HepG2 (cell line): Measurements from ENCODE around the gene SECTM1. TPM values are rescaled to one million over a fixed set of nuclear protein-coding genes. Genes with fewer than 3 reads are reported as not detected.

Experiments
- ARNT2 ChIP-seq: sonication (generic); formaldehyde crosslinking; IDR thresholded peaks from 2 replicates; pipeline ENCODE4 v1.8.0; 2022; ENCODE audit warnings: mild to moderate bottlenecking, low read depth, missing genetic modification reagents, moderate library complexity
- HNRNPUL1 ChIP-seq: fragments of 200-400 bp; formaldehyde crosslinking; IDR thresholded peaks from 2 replicates; pipeline ENCODE4 v1.6.1; 2017; ENCODE audit warnings: low read depth, mild to moderate bottlenecking, low read length, moderate library complexity
- POGZ ChIP-seq: sonication (generic); formaldehyde crosslinking; IDR thresholded peaks from 2 replicates; pipeline ENCODE4 v1.4.0; 2020; ENCODE audit warnings: mild to moderate bottlenecking, missing genetic modification reagents
- PRPF4 ChIP-seq: fragments of 200-400 bp; formaldehyde crosslinking; IDR thresholded peaks from 2 replicates; pipeline ENCODE4 v1.6.1; 2016; ENCODE audit warnings: low read length, low read depth; ENCODE audit not compliant: poor library complexity, severe bottlenecking
- SRSF4 ChIP-seq: fragments of 200-400 bp; formaldehyde crosslinking; IDR thresholded peaks from one replicate; pipeline ENCODE4 v1.6.1; 2018; ENCODE audit warnings: mild to moderate bottlenecking, low read depth, low read length, moderate library complexity; ENCODE audit not compliant: poor library complexity, severe bottlenecking
- ZBTB38 ChIP-seq: sonication (generic); formaldehyde crosslinking; IDR thresholded peaks from 2 replicates; pipeline ENCODE4 v1.5.1; 2020; ENCODE audit warnings: mild to moderate bottlenecking, missing genetic modification reagents
- ZBTB7A ChIP-seq: sonication (generic); formaldehyde crosslinking; IDR thresholded peaks from 2 replicates; pipeline ENCODE4 v1.8.0; 2022; ENCODE audit warnings: mild to moderate bottlenecking, missing genetic modification reagents
- ZNF556 ChIP-seq: sonication (generic); formaldehyde crosslinking; IDR thresholded peaks from 2 replicates; pipeline ENCODE4 v1.4.0; 2020; ENCODE audit warnings: mild to moderate bottlenecking, missing genetic modification reagents, borderline replicate concordance
- ZNF616 ChIP-seq: sonication (generic); formaldehyde crosslinking; IDR thresholded peaks from 2 replicates; pipeline ENCODE4 v1.5.0; 2020; ENCODE audit warnings: low read depth, mild to moderate bottlenecking, missing genetic modification reagents
- ZSCAN29 ChIP-seq: sonication (generic); formaldehyde crosslinking; conservative IDR thresholded peaks from 2 replicates; pipeline ENCODE4 v1.4.0; 2020; ENCODE audit warnings: mild to moderate bottlenecking, missing genetic modification reagents
- polyA plus RNA-seq, 8 experiments: library from polyadenylated mRNA; depleted of rRNA in 3 of 8; stranded (reverse) in 7 of 8; unstranded in 1 of 8; fragments of >200 nt; fragmentation: Illumina TruSeq in 4 of 8; extraction: Trizol in 4 of 8; gene quantifications; 2 replicates each; pipeline versions ENCODE4 v1.2.1 to v1.2.3, GENCODE V29; 2011 to 2016; ENCODE audit warnings: low read depth in 4 of 8, missing spikeins in 1 of 8, mixed read lengths in 1 of 8; ENCODE audit not compliant: insufficient read depth in 1 of 8
- total RNA-seq, 5 experiments: library from RNA; depleted of rRNA; stranded (reverse); fragments of >200 nt; fragmentation: Illumina TruSeq; extraction: Trizol; gene quantifications; 2 replicates each; pipeline ENCODE4 v1.2.3, GENCODE V29; 2016; ENCODE audit warnings: low read depth in 1 of 5
- TF ChIP-seq, protein P1 (sequence below): sonication (generic); formaldehyde crosslinking; IDR thresholded peaks from 2 replicates; pipeline ENCODE4 v1.5.0; 2020; ENCODE audit warnings: mild to moderate bottlenecking, missing genetic modification reagents
- TF ChIP-seq, protein P2 (sequence below): sonication (generic); formaldehyde crosslinking; IDR thresholded peaks from 2 replicates; pipeline ENCODE4 v1.4.0; 2020; ENCODE audit warnings: missing genetic modification reagents, mild to moderate bottlenecking, borderline replicate concordance
- TF ChIP-seq, protein P3 (sequence below): sonication (generic); formaldehyde crosslinking; IDR thresholded peaks from 2 replicates; pipeline ENCODE4 v1.5.0; 2020; ENCODE audit warnings: mild to moderate bottlenecking, low read depth, missing genetic modification reagents, borderline replicate concordance

SECTM1 gene
- total and polyA plus RNA-seq, 2 of the 13 experiments (the other 11 are each of a cell fraction or from before 2014, with no cell fraction given) = 3.5 to 5.3 TPM

DNA sequence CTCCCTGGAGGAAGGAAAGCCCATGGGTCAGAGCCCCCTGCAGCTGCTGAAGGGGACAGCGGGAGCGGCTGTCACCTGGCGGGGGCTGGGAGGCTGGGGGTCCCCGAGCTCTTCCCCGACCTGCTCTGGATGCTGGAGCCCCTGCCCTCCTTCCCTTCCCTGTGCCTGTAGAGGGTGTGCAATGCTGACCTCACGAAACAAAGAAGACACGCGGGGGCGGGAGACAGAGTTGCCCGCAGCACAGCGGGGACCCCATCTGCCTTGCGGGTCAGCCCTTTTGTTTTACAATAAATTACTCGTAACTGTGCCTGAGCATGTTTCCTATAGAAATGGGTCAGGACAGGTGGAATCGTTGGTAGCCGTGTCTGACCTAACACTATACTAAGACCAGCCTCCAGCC is 6.3 kb downstream of the SECTM1 start (continued):
- TF ChIP-seq, protein P1, sequence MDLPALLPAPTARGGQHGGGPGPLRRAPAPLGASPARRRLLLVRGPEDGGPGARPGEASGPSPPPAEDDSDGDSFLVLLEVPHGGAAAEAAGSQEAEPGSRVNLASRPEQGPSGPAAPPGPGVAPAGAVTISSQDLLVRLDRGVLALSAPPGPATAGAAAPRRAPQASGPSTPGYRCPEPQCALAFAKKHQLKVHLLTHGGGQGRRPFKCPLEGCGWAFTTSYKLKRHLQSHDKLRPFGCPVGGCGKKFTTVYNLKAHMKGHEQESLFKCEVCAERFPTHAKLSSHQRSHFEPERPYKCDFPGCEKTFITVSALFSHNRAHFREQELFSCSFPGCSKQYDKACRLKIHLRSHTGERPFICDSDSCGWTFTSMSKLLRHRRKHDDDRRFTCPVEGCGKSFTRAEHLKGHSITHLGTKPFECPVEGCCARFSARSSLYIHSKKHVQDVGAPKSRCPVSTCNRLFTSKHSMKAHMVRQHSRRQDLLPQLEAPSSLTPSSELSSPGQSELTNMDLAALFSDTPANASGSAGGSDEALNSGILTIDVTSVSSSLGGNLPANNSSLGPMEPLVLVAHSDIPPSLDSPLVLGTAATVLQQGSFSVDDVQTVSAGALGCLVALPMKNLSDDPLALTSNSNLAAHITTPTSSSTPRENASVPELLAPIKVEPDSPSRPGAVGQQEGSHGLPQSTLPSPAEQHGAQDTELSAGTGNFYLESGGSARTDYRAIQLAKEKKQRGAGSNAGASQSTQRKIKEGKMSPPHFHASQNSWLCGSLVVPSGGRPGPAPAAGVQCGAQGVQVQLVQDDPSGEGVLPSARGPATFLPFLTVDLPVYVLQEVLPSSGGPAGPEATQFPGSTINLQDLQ = no peak
- TF ChIP-seq POGZ (CRISPR knock-in tag) (no peak), ARNT2 (CRISPR knock-in tag) (no peak), ZSCAN29 (CRISPR knock-in tag) (no peak), ZNF556 (CRISPR knock-in tag) (no peak), ZNF616 (no peak), ZBTB7A (no peak), ZBTB38 (CRISPR knock-in tag) (peak; percentile 95), PRPF4 (peak; percentile 55), HNRNPUL1 (no peak), SRSF4 (no peak)
- TF ChIP-seq, protein P2, sequence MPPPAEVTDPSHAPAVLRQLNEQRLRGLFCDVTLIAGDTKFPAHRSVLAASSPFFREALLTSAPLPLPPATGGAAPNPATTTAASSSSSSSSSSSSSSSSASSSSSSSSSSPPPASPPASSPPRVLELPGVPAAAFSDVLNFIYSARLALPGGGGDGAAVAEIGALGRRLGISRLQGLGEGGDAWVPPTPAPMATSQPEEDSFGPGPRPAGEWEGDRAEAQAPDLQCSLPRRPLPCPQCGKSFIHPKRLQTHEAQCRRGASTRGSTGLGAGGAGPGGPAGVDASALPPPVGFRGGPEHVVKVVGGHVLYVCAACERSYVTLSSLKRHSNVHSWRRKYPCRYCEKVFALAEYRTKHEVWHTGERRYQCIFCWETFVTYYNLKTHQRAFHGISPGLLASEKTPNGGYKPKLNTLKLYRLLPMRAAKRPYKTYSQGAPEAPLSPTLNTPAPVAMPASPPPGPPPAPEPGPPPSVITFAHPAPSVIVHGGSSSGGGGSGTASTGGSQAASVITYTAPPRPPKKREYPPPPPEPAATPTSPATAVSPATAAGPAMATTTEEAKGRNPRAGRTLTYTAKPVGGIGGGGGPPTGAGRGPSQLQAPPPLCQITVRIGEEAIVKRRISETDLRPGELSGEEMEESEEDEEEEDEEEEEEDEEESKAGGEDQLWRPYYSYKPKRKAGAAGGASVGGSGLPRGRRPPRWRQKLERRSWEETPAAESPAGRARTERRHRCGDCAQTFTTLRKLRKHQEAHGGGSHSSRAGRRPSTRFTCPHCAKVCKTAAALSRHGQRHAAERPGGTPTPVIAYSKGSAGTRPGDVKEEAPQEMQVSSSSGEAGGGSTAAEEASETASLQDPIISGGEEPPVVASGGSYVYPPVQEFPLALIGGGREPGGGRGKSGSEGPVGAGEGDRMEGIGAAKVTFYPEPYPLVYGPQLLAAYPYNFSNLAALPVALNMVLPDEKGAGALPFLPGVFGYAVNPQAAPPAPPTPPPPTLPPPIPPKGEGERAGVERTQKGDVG (CRISPR knock-in tag) = peak; percentile 71; the same call in 1 of the 2 replicates
- TF ChIP-seq, protein P3, sequence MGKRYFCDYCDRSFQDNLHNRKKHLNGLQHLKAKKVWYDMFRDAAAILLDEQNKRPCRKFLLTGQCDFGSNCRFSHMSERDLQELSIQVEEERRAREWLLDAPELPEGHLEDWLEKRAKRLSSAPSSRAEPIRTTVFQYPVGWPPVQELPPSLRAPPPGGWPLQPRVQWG (CRISPR knock-in tag) = no peak
